Panc1 (cell line): ENCODE measurements around the gene FCGR1A.
"Not testable (repeated sequence)": the region's sequence is repeated elsewhere in the genome, so short reads cannot be mapped to it uniquely, and the experiment has no call there.

ENCODE experiments used
- CTCF ChIP-seq: fragments of 450-650 bp; IDR thresholded peaks from 2 replicates; pipeline ENCODE4 v1.5.1; 2017; ENCODE audit warnings: mild to moderate bottlenecking
- REST ChIP-seq, 2 experiments: IDR thresholded peaks; 2 replicates each; pipeline ENCODE4 v1.6.1; 2011 to 2012; ENCODE audit warnings: low read depth in 2 of 2, control low read depth in 1 of 2, low read length in 1 of 2, mild to moderate bottlenecking in 1 of 2, moderate library complexity in 1 of 2; ENCODE audit not compliant: insufficient read depth in 1 of 2
- SIN3A ChIP-seq: IDR thresholded peaks from 2 replicates; pipeline ENCODE4 v1.6.1; 2012; ENCODE audit warnings: low read depth, mild to moderate bottlenecking, low read length, moderate library complexity, borderline replicate concordance; ENCODE audit not compliant: insufficient read depth
- TCF7L2 ChIP-seq: IDR thresholded peaks from 2 replicates; pipeline ENCODE4 v1.6.1; 2011; ENCODE audit warnings: mild to moderate bottlenecking, low read depth, low read length, inconsistent platforms

GRCh38 chr1:149833144-149833543 lies 50.6 kb downstream of the FCGR1A start:
- TF ChIP-seq CTCF; TCF7L2; REST (IDR thresholded peaks at IDR 0.05; ENCODE audit: insufficient read depth in 1 of 2, low read depth in 2 of 2, low read length in 1 of 2); SIN3A: not testable (repeated sequence)
